Measurements from ENCODE around the gene CDH2.

GRCh38 chr18:28099237-28099636 lies 77.7 kb downstream of the CDH2 start:
- TF ChIP-seq CTCF (conservative IDR thresholded peaks at IDR 0.05 in 1 of 2, IDR thresholded peaks at IDR 0.05 in 1 of 2; ENCODE audit: extremely low read depth in 1 of 2, insufficient read depth in 1 of 2, low read depth in 1 of 2, low read length in 2 of 2) (no peak), EZH2 (IDR thresholded peaks at IDR 0.05; ENCODE audit: borderline replicate concordance, low read length) (no peak)
